ENCODE data around the gene FBXL7. TPM values are rescaled to one million over a fixed set of nuclear protein-coding genes. Genes with fewer than 3 reads are reported as not detected.

The FBXL7 gene
- total and polyA plus RNA-seq, 4 donors: 0.24 to 1.4 (median 1.2) TPM

DNA sequence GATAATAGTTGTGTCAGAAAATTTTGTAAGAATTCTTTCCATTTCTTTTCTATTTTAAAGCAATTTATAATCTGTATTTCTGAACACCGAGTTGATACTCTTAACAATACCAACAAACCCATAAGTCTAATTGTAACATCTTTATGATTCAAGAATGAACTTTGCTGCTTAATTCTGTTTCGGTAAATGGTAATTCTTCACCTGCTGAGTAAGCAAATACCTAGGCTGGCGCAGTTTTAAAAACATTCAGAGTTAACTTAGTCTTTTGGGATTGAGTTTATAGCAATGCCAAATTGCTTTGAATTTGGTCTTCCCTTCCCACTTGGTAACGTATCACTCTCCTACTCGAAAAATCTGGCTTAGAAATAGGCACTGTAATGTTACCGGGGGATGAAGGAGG, 456.6 kb downstream of the FBXL7 start:
- WGBS: 94% methylated on average over 6 of the region's 6 CpGs
- TF ChIP-seq GABPA (IDR thresholded peaks at IDR 0.05 in 1 of 2, conservative IDR thresholded peaks at IDR 0.05 in 1 of 2): no peak
- TF ChIP-seq TAF1 (conservative IDR thresholded peaks at IDR 0.05): no peak
- no peak for TF ChIP-seq SP1 (IDR thresholded peaks at IDR 0.05)
- H3K27ac ChIP-seq (ENCODE audit: low read depth in 1 of 2, low read length in 2 of 2): no peak overlapping the region
- H3K9me3 ChIP-seq (ENCODE audit: control insufficient read depth in 4 of 4, low read length in 3 of 4): no peaks in the 10 kb centered on the region
- no peak overlapping the region for H3K4me3 ChIP-seq (ENCODE audit: low read depth in 1 of 3, low read length in 3 of 3)
- no peaks in the 10 kb centered on the region for H3K27me3 ChIP-seq (ENCODE audit: control insufficient read depth in 4 of 4, insufficient read depth in 4 of 4, low read length in 3 of 4)
- no peaks in the 10 kb centered on the region for H3K36me3 ChIP-seq (ENCODE audit: control insufficient read depth in 4 of 4, insufficient read depth in 3 of 4, low read depth in 1 of 4, low read length in 3 of 4)
- DNase-seq (ENCODE audit: low spot score): no peak
- peaks cover 0 to 8% (median 6%) of the 10 kb centered on the region in 4 donors for H3K4me1 ChIP-seq (ENCODE audit: control insufficient read depth in 4 of 4, insufficient read depth in 4 of 4, low read length in 3 of 4)
- H3K9ac ChIP-seq (ENCODE audit: low read depth in 1 of 2, low read length in 2 of 2): no peak overlapping the region

DNA sequence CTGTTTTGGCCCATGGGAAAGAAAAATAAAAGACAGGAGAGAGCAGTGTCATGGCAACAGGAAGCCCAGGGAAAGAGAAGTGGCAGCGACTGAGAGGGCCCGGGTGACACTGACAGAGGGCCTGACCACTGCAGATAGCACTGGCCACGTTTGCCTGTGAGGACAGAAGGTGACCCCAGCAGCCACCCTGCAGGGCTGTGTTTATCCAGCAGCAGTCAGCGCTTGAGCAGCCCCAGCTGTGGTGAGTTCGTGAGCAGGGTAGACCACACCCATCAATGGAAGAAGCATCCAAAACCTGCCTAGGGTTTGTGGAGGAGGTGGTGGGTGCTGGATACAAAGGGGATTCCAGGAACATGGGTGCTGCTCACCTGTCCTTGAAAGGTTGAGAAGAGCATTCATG, 457.1 kb downstream of the FBXL7 start:
- H3K36me3 ChIP-seq (ENCODE audit: control insufficient read depth in 4 of 4, insufficient read depth in 3 of 4, low read depth in 1 of 4, low read length in 3 of 4): no peaks in the 10 kb centered on the region
- WGBS: 77% methylated on average over 5 of the region's 5 CpGs
- TF ChIP-seq, protein P1, sequence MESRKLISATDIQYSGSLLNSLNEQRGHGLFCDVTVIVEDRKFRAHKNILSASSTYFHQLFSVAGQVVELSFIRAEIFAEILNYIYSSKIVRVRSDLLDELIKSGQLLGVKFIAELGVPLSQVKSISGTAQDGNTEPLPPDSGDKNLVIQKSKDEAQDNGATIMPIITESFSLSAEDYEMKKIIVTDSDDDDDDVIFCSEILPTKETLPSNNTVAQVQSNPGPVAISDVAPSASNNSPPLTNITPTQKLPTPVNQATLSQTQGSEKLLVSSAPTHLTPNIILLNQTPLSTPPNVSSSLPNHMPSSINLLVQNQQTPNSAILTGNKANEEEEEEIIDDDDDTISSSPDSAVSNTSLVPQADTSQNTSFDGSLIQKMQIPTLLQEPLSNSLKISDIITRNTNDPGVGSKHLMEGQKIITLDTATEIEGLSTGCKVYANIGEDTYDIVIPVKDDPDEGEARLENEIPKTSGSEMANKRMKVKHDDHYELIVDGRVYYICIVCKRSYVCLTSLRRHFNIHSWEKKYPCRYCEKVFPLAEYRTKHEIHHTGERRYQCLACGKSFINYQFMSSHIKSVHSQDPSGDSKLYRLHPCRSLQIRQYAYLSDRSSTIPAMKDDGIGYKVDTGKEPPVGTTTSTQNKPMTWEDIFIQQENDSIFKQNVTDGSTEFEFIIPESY (IDR thresholded peaks at IDR 0.05): no peak
- TF ChIP-seq FOXA2 (IDR thresholded peaks at IDR 0.05) (no peak), SP1 (IDR thresholded peaks at IDR 0.05) (no peak), RXRA (IDR thresholded peaks at IDR 0.05) (no peak), RAD21 (IDR thresholded peaks at IDR 0.05) (no peak), FOXA1 (IDR thresholded peaks at IDR 0.05) (no peak), HNF4A (conservative IDR thresholded peaks at IDR 0.05) (no peak), GABPA (IDR thresholded peaks at IDR 0.05 in 1 of 2, conservative IDR thresholded peaks at IDR 0.05 in 1 of 2) (no peak), NR2F2 (IDR thresholded peaks at IDR 0.05) (no peak), EGR1 (IDR thresholded peaks at IDR 0.05; ENCODE audit: low read depth in 2 of 2) (no peak), TAF1 (conservative IDR thresholded peaks at IDR 0.05) (no peak), JUND (IDR thresholded peaks at IDR 0.05) (no peak), YY1 (IDR thresholded peaks at IDR 0.05) (no peak), HNF4G (IDR thresholded peaks at IDR 0.05) (no peak)
- TF ChIP-seq, protein P2, sequence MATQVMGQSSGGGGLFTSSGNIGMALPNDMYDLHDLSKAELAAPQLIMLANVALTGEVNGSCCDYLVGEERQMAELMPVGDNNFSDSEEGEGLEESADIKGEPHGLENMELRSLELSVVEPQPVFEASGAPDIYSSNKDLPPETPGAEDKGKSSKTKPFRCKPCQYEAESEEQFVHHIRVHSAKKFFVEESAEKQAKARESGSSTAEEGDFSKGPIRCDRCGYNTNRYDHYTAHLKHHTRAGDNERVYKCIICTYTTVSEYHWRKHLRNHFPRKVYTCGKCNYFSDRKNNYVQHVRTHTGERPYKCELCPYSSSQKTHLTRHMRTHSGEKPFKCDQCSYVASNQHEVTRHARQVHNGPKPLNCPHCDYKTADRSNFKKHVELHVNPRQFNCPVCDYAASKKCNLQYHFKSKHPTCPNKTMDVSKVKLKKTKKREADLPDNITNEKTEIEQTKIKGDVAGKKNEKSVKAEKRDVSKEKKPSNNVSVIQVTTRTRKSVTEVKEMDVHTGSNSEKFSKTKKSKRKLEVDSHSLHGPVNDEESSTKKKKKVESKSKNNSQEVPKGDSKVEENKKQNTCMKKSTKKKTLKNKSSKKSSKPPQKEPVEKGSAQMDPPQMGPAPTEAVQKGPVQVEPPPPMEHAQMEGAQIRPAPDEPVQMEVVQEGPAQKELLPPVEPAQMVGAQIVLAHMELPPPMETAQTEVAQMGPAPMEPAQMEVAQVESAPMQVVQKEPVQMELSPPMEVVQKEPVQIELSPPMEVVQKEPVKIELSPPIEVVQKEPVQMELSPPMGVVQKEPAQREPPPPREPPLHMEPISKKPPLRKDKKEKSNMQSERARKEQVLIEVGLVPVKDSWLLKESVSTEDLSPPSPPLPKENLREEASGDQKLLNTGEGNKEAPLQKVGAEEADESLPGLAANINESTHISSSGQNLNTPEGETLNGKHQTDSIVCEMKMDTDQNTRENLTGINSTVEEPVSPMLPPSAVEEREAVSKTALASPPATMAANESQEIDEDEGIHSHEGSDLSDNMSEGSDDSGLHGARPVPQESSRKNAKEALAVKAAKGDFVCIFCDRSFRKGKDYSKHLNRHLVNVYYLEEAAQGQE (IDR thresholded peaks at IDR 0.05): no peak
- TF ChIP-seq, protein P3, sequence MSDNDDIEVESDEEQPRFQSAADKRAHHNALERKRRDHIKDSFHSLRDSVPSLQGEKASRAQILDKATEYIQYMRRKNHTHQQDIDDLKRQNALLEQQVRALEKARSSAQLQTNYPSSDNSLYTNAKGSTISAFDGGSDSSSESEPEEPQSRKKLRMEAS (IDR thresholded peaks at IDR 0.05): no peak
- TF ChIP-seq, protein P4, sequence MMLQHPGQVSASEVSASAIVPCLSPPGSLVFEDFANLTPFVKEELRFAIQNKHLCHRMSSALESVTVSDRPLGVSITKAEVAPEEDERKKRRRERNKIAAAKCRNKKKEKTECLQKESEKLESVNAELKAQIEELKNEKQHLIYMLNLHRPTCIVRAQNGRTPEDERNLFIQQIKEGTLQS (IDR thresholded peaks at IDR 0.05): no peak
- TF ChIP-seq, protein P5, sequence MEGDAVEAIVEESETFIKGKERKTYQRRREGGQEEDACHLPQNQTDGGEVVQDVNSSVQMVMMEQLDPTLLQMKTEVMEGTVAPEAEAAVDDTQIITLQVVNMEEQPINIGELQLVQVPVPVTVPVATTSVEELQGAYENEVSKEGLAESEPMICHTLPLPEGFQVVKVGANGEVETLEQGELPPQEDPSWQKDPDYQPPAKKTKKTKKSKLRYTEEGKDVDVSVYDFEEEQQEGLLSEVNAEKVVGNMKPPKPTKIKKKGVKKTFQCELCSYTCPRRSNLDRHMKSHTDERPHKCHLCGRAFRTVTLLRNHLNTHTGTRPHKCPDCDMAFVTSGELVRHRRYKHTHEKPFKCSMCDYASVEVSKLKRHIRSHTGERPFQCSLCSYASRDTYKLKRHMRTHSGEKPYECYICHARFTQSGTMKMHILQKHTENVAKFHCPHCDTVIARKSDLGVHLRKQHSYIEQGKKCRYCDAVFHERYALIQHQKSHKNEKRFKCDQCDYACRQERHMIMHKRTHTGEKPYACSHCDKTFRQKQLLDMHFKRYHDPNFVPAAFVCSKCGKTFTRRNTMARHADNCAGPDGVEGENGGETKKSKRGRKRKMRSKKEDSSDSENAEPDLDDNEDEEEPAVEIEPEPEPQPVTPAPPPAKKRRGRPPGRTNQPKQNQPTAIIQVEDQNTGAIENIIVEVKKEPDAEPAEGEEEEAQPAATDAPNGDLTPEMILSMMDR (IDR thresholded peaks at IDR 0.05; ENCODE audit: low read depth, low read length, missing input control): no peak

More for the DNA sequence above, 457.1 kb downstream of the FBXL7 start:
- H3K9ac ChIP-seq (ENCODE audit: low read depth in 1 of 2, low read length in 2 of 2): no peak overlapping the region
- H3K4me3 ChIP-seq (ENCODE audit: low read depth in 1 of 3, low read length in 3 of 3): no peak overlapping the region
- no peak for DNase-seq (ENCODE audit: low spot score)
- no peaks in the 10 kb centered on the region for H3K27me3 ChIP-seq (ENCODE audit: control insufficient read depth in 4 of 4, insufficient read depth in 4 of 4, low read length in 3 of 4)
- H3K4me1 ChIP-seq (ENCODE audit: control insufficient read depth in 4 of 4, insufficient read depth in 4 of 4, low read length in 3 of 4): peaks cover 0 to 3% (median 1%) of the 10 kb centered on the region in 4 donors
- no peak overlapping the region for H3K27ac ChIP-seq (ENCODE audit: low read depth in 1 of 2, low read length in 2 of 2)
- H3K9me3 ChIP-seq (ENCODE audit: control insufficient read depth in 4 of 4, low read length in 3 of 4): no peaks in the 10 kb centered on the region

All from liver (tissue), 9 donors.